ENCODE data around the gene ETAA1.

ETAA1 gene

GRCh38 chr2:67437114-67437513, 40.0 kb downstream of the ETAA1 start:
- no peak overlapping the region for H3K4me2 ChIP-seq (ENCODE audit: low read length)
- H3K36me3 ChIP-seq (ENCODE audit: insufficient read depth, low read length) = no peaks in the 10 kb centered on the region
- no peaks in the 10 kb centered on the region for H3K79me2 ChIP-seq (ENCODE audit: insufficient read depth, low read length)
- H4K20me1 ChIP-seq (ENCODE audit: insufficient read depth, low read length) = no peaks in the 10 kb centered on the region
- H3K4me3 ChIP-seq (ENCODE audit: low read depth, low read length, poor library complexity, severe bottlenecking) = no peak overlapping the region
- no peaks in the 10 kb centered on the region for H3F3A ChIP-seq (ENCODE audit: insufficient read depth, low read length)
- no peak for TF ChIP-seq EZH2 (IDR thresholded peaks at IDR 0.05; ENCODE audit: borderline replicate concordance, low read length)
- TF ChIP-seq CTCF (IDR thresholded peaks at IDR 0.05; ENCODE audit: low read length) = no peak
- H3K9ac ChIP-seq (ENCODE audit: low read length) = no peak overlapping the region
- H3K4me1 ChIP-seq (ENCODE audit: insufficient read depth, low read length, severe bottlenecking) = no peaks in the 10 kb centered on the region
- no peaks in the 10 kb centered on the region for H3K9me3 ChIP-seq (ENCODE audit: low read length)
- H3K27ac ChIP-seq (ENCODE audit: low read depth, low read length, poor library complexity, severe bottlenecking) = no peak overlapping the region
- H3K9me2 ChIP-seq (ENCODE audit: low read depth, low read length) = no peaks in the 10 kb centered on the region
- H3K27me3 ChIP-seq (ENCODE audit: insufficient read depth, low read length) = no peaks in the 10 kb centered on the region
- no peak overlapping the region for H2AFZ ChIP-seq (ENCODE audit: low read length)

- Histone ChIP-seq H3K9me3 (ENCODE audit: low read length) (no peaks in the 10 kb centered on the region), H3K27ac (ENCODE audit: low read depth, low read length, poor library complexity, severe bottlenecking) (no peak overlapping the region), H4K20me1 (ENCODE audit: insufficient read depth, low read length) (no peaks in the 10 kb centered on the region), H3F3A (ENCODE audit: insufficient read depth, low read length) (no peaks in the 10 kb centered on the region), H3K79me2 (ENCODE audit: insufficient read depth, low read length) (no peaks in the 10 kb centered on the region), H3K4me3 (ENCODE audit: low read depth, low read length, poor library complexity, severe bottlenecking) (no peak overlapping the region), H3K4me2 (ENCODE audit: low read length) (no peak overlapping the region), H3K9ac (ENCODE audit: low read length) (no peak overlapping the region), H2AFZ (ENCODE audit: low read length) (no peak overlapping the region), H3K4me1 (ENCODE audit: insufficient read depth, low read length, severe bottlenecking) (no peaks in the 10 kb centered on the region), H3K9me2 (ENCODE audit: low read depth, low read length) (no peaks in the 10 kb centered on the region), H3K36me3 (ENCODE audit: insufficient read depth, low read length) (no peaks in the 10 kb centered on the region), H3K27me3 (ENCODE audit: insufficient read depth, low read length) (no peaks in the 10 kb centered on the region)
- no peak for TF ChIP-seq CTCF (IDR thresholded peaks at IDR 0.05; ENCODE audit: low read length)
- TF ChIP-seq EZH2 (IDR thresholded peaks at IDR 0.05; ENCODE audit: borderline replicate concordance, low read length) = no peak
Observed at GRCh38 chr2:67438337-67438736, 41.2 kb downstream of the ETAA1 start.

- H2AFZ ChIP-seq (ENCODE audit: low read length) = no peak overlapping the region
- no peaks in the 10 kb centered on the region for H3K79me2 ChIP-seq (ENCODE audit: insufficient read depth, low read length)
- no peaks in the 10 kb centered on the region for H4K20me1 ChIP-seq (ENCODE audit: insufficient read depth, low read length)
- no peaks in the 10 kb centered on the region for H3K4me1 ChIP-seq (ENCODE audit: insufficient read depth, low read length, severe bottlenecking)
- no peak overlapping the region for H3K9ac ChIP-seq (ENCODE audit: low read length)
- no peak overlapping the region for H3K4me3 ChIP-seq (ENCODE audit: low read depth, low read length, poor library complexity, severe bottlenecking)
- H3K36me3 ChIP-seq (ENCODE audit: insufficient read depth, low read length) = no peaks in the 10 kb centered on the region
- no peak overlapping the region for H3K27ac ChIP-seq (ENCODE audit: low read depth, low read length, poor library complexity, severe bottlenecking)
- no peaks in the 10 kb centered on the region for H3K9me2 ChIP-seq (ENCODE audit: low read depth, low read length)
- H3K27me3 ChIP-seq (ENCODE audit: insufficient read depth, low read length) = no peaks in the 10 kb centered on the region
- TF ChIP-seq CTCF (IDR thresholded peaks at IDR 0.05; ENCODE audit: low read length) (no peak), EZH2 (IDR thresholded peaks at IDR 0.05; ENCODE audit: borderline replicate concordance, low read length) (no peak)
- no peak overlapping the region for H3K4me2 ChIP-seq (ENCODE audit: low read length)
- no peaks in the 10 kb centered on the region for H3F3A ChIP-seq (ENCODE audit: insufficient read depth, low read length)
- no peaks in the 10 kb centered on the region for H3K9me3 ChIP-seq (ENCODE audit: low read length)
Observed at GRCh38 chr2:67445652-67446268, 48.6 kb downstream of the ETAA1 start.

Data from OCI-LY1 (cell line).